Jurkat, Clone E6-1 (cell line): ENCODE measurements around the gene PLXDC2.

Experiments
- DNase-seq: peaks from one replicate; pipeline ENCODE4 v3.0.0-alpha.2; 2011; ENCODE audit warnings: low read depth, low spot score
- H3K4me3 ChIP-seq: 2 replicates; pipeline ENCODE4 v1.5.1; 2011; ENCODE audit warnings: mild to moderate bottlenecking, low read length, control low read depth, moderate library complexity

Gene PLXDC2

DNA sequence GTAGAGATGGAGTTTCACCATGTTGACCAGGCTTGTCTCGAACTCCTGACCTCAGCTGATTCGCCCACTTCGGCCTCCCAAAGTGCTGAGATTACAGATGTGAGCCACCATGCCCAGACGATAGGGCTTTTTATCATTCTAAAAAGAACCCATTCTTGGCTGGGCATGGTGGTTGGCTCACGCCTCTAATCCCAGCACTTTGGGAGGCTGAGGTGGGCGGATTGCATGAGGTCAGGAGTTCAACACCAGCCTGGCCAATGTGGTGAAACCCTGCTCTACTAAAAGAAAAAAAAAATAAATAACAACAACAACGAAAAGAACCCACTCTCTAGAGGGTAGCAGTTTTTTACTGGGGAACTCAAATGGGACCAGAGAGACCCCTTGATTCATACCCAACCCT, 112.7 kb downstream of the PLXDC2 start:
- no peak overlapping the region for H3K4me3 ChIP-seq

DNA sequence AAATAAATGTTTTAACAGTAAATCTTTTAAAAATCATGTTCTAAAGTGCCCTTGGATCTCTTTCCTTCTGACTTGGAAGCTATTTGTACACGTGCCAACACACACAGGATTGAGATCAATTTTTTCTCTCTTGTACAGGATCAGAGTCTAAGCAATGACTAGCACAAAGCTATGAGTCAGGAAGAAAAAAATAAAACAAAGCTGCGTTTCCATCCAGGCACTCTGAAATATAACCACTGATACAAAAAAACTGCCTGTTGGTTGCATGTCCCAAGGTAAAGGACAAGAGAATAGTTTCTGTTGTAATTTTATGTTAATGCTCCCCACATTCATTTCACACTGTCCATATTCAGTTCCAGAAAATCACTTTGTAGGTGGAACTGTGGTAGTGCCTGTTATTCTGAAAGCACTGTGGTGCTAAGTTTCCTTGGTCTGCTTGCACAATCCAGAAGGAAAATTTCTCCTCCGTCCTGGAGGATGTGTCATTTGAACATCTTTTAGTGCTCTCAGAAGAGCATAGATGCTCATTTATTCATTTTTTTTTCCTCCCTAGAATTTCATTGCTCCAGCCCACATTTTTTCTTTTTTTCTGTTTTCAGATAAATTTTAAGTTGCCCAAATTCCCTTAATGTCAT, 113.4 kb downstream of the PLXDC2 start:
- no peak overlapping the region for H3K4me3 ChIP-seq
- DNase-seq, result no peak

More for the DNA sequence above, 112.7 kb downstream of the PLXDC2 start:
- DNase-seq, result no peak

DNA sequence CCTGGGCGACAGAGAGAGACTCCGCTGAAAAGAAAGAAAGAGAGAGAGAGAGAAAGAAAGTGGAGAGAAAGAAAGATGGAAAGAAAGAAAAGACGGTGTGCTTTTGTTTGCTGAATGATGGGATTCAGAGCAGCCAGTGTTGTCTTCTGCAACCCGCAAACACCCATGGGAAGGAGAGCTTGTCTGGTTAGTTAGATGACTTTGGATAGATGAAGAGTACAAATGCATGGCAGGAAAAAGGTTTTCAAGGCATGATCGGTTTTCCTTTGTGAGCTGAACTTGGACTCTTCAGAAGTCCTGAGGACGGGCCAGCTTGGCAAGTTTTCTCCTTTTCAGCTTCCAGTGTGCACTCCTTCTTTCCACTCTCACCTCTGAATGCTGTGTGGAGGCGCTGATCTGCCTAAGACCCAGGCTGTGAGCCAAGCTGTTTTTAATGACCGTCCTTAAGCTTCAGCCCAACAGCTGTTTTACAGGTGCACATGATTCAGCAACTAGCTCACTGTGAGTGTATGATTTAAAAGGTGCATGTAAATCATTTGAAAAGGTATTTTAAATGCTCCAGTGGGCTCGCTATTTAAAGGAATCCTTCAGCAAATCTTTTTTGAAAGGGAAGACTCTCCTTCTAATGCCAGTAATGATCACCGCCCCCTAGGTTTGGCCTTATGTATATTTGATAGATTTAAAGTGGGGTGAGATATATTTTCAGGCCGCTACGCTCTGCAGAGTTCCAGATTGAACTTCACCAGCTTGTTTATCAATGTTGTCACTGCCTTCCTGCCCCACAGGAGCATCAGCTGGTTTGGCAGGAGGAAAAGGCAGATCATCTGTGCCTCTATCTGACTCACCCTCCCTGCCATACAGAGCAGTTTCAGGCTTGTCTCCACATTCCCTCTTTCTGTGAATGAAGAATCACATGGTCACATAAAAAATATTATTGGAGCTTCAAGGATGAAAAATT, 115.0 kb downstream of the PLXDC2 start:
- no peak for DNase-seq
- no peak overlapping the region for H3K4me3 ChIP-seq

DNA sequence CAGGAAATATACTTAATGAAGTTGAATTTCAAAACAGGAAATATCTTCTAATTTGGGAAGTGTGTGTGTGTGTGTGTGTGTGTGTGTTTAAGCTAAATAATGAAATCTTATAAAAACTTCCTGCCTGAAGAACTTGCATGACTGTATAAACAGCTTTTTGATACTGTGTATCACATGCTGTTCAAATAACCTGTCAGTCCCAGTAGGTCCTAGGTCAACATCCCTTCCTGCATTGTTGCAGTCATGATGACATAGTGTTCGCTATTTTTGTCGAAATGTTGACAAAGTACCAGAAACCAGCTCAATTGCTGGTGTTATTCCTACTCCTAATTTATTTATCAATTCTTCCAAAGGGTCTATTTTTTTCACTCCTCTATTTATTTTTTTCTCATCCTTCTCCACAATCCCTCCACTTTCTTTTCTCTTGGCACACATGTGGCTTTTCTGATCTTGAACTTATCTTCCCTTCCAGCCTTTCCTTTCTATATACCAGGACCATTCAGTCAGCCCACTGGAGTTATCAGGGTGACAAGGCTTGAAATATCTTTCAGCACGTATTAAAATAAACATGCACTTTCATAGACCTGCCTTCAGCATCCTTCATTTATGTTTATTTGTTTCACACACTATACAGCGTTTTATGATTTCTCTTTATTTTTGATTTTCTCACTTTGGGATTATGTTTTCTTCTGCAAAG, 115.8 kb downstream of the PLXDC2 start:
- H3K4me3 ChIP-seq, result no peak overlapping the region
- DNase-seq, result no peak

DNA sequence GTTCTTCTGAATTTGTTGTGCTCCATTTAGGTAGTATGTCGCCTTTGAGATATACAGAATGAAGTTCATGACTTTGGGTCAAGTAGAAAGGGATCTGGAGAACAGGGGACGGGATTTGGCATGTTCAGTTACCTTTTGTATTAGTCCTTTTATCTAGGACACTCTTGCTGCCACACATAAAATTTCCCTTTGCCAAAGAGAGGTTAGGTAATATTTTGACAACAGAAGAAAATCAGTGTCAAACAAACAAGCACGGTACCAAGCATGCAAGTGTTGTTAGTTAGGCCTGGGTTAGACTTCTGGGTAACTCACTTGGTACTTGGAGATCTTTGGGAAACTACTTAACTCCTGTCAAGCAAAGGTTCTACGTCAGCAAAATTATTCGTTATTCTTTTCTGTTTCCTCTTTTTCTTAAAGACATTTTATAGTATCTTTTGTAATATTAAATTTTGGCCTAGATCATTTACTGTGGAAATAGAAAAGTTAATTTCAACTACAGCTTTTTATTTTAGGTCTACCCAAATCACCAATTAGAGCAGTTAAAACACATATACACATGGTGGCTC, 116.7 kb downstream of the PLXDC2 start:
- no peak for DNase-seq
- no peak overlapping the region for H3K4me3 ChIP-seq

DNA sequence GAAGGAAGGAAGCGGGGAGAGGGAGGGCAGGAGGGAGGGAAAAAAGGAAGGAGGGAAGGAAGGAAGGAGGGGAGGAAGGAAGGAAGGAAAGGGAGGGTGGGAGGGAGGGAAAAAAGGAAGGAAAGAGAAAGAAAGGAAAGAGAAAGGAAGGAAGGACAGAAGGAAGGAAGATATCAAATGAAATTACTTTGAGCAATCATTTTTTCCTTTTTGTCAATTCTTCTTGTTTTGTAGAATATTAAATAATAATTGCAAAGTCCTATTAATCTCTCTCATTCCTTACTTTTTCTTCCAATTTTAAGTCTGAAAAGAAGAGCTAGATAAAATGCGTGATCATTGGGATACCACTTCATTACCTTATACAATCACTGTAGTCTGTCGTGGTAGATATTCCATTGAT, 117.5 kb downstream of the PLXDC2 start:
- no peak for DNase-seq
- H3K4me3 ChIP-seq, result no peak overlapping the region

DNA sequence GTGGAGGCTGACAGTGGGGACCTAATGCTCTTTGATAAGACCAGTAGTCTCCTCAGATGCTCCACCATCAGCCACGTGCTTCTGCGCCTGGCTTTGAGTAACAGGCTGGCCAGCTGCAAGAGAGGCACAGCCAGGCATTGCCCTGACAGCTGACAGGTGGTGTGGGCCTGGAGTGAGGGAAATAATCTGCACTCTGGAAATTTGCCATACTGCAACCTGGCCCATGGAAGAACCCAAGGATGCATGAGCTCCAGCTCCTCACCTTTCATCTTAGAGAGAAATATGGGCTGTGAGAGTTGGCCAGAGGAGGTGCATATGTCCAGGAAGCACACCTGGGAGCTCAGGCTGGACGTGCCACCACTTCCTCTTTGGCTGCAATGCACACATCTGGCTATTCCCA, 118.9 kb downstream of the PLXDC2 start:
- no peak for DNase-seq
- H3K4me3 ChIP-seq, result no peak overlapping the region

DNA sequence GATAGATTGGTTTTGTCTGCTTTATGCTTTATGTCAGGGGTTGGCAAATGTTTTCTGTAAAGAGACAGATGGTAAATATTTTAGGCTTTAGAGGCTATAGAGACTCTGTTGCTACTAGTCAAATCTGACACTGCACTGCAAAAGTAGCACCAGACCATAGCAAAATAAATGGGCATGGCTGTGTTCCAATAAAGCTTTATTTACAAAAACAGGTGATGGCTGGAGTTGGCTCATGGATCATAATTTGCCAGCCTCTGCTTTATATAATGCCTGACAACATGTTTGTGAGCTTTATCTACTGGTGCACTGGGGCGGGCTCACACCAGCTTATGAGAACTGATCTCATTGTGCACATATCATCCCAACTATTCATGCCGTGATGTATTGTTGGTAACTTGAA, 120.1 kb downstream of the PLXDC2 start:
- H3K4me3 ChIP-seq, result no peak overlapping the region
- DNase-seq, result no peak

DNA sequence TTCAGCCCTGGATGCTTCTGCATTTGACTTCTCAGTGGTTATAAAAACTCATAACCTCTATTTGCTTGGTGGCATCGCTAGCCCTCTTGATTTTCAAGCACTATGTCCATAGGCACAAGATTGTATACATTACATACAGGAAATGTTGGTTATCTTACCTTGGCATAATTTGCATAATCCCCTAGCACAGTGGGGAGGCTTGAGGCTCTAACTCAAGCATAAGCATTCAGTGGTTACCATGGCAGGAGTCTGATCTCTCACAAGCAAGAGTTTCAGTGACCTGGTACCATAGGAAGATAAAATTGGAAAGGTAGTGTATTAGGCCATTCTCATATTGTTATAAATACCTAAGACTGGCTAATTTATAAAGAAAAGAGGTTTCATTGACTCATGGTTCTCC, 121.8 kb downstream of the PLXDC2 start:
- no peak for DNase-seq
- H3K4me3 ChIP-seq, result no peak overlapping the region

DNA sequence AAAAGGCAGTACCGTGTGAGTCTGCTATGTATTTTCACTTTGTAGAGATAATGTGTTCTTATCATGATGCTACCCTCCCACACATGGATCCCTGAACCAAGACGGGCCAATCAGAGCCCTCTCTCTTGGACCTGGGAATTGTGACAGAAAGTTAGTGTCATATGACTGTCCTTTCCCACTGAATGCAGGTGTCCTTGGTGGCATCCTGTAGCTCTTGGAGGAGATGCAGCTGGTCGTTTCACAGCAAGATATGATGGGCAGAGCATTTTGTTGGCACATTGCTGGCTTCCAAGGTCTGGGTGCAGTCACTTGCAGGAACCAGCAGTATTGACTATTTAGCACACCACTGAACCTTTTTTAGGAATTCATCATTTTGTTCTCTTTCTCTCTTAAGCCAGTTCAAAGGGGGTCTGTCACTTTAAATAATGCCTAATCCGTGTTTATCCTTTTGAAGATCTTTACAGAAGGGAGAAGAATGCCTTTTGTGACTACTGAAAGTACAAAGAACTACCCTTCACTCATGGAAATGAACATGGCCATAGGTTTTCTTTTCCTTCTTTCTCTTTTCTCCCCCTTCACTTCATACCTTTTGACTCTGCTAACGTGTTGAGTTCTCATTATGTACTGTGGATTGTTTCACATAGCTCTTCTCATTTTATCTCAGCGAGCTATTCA, 125.1 kb downstream of the PLXDC2 start:
- DNase-seq, result no peak
- H3K4me3 ChIP-seq, result no peak overlapping the region

DNA sequence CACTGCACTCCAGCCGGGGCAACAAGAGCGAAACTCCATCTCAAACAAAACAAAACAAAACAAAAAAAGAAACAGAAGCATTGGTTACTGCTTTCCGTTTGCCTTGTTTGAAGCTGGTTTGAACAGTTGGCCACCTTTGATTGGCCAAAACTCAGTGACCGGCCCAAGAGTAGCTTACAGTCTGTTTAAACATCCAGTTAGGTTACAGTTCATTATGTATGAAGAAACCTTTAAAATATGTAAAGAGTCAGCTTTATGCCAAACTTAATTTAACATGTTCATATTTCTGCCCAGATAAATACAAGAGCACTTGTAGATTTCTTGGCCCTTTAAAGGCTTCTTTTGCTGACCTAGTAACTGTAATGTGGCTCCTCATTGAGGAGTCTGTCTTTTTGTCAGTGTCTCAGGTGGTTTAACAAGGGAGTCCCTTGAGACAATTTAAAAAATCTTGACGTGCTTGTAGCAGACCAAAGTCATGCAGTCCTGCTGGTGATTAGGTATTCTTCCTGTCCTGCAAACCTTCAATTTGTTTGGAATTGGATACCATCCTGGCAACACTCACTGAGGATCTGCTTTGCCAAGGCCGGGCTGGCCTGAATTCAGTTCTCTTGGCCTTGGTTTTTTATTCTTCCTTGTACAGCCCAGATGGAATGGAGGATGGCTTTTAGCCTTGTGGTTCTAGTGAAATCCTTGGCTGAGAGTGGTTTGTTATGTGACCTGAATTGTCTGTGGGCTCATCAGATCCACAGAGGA, 128.9 kb downstream of the PLXDC2 start:
- H3K4me3 ChIP-seq, result no peak overlapping the region
- no peak for DNase-seq

DNA sequence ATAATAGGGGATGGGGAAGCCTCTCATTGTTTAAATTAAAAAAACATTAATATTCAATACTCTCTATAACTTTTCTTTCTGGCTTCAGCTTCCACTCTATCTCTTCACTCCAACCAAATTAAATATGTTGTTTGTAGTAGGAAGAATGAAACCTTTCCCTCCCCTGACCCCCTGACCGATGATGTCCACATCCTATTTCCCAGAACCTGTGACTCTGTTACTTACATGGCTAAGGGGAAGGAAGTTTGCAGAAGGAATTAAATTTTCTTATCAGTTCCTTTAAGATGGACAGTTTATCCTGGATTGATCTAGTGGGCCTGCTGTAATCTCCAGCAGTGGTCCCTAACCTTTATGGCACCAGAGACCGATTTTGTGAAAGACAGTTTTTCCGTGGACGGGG, 130.0 kb downstream of the PLXDC2 start:
- no peak for DNase-seq
- no peak overlapping the region for H3K4me3 ChIP-seq

DNA sequence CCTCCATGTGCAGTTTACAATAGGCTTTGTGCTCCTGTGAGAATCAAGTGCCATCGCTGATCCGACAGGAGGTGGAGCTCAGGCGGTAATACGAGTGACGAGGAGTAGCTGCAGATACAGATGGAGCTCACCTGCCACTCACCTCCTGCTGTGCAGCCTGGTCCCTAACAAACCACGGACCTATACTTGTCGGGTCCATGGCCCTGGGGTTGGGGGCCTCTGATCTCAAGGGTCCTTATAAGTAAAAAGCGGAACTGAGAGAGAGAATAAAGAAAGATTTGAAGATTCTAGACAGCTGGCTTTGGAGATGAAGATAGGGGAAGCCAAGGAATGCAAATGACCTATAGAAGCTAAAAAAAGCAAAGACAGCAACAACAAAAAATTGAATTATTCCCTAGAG, 130.6 kb downstream of the PLXDC2 start:
- H3K4me3 ChIP-seq, result no peak overlapping the region
- no peak for DNase-seq

DNA sequence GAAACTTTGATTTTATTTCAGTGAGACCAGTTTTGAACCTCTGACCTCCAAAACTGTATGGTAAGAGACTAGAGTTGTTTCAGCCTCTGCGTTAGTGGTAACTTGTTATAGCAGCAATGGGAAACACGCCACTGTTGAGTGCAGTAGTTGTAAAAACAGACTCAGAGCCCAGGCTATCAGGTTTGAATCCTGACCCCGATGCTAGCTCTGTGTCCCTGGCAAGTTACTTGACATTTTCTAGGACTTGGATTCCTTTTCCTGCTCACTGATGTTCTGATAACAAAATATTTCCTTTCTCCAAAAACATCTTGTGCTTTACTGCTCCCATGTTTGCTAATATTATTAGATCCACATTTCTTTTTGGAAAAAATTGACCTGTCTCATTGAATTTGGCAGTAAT, 131.0 kb downstream of the PLXDC2 start:
- DNase-seq, result no peak
- no peak overlapping the region for H3K4me3 ChIP-seq

DNA sequence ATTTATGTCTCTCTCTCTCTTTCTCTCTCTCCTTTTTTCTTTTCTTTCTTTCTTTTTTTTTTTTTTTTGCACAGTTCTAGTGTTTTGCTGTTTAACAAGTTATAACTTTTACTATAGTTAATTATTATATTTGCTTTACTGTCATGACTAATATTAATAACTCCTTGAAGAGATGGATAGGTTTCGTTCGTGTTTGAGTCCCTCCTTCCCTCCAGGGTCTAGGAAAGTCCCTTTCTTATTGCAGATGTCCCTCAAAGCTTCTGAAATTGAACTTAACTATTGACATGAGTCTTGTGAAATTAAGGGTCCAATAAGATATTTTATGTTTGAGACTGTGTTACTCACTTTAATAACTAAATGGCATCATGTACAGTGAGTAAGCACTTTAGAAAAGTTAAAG, 131.4 kb downstream of the PLXDC2 start:
- no peak for DNase-seq
- H3K4me3 ChIP-seq, result no peak overlapping the region

DNA sequence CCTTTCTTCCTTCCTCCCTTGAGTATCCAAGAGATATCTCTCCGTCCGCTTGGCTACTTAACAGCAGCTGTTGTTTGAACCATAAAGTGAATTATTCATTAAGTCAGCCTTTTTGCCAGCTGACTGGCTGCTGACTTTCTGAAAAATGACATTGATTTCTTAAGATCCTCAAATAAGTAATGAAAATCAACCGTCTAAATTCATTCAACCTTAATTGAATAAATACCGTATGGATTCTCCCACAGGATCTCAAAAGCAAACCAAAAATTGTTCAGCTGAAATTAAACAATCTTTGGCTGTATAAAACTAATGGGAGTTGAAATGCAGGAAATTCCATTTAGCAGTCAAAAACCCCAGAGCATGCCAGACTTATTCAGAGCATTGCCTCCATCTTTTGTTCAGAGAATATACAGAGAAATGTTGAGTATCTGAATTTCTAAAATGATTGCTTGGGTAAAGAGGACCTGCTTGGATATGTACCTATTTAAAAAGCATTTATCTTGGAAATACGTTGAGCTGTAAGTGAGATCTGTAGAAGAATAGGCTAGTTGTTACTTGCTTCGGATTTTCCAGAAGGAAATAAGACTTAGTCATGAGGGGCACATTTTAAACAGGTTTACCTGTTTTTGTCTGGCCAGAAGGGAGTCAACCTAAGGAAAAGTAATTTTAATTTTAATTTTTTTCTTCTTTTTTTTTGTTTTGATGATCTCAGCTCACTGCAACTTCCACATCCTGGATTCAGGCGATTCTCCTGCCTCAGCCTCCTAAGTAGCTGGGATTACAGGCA, 136.2 kb downstream of the PLXDC2 start:
- DNase-seq, result no peak

DNA sequence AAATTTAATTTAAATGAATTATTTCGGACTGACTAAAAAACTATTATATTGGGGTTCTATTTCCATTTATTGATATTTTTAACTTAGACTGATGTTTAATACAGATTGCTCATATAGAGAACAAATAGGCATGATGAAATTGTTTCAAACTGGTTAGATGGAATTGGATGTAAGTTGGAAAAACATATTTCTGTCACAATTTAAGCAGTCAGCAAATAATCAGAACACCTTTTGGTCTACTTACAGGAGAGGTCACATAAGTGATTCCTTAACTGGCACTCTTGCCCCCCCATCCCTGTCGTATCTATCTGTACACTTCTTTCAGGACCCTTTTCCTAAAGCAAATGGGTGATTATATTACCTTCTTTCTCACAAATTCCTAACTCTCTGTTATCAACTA, 138.4 kb downstream of the PLXDC2 start:
- no peak for DNase-seq
- H3K4me3 ChIP-seq, result no peak overlapping the region

More for the DNA sequence above, 136.2 kb downstream of the PLXDC2 start:
- H3K4me3 ChIP-seq, result no peak overlapping the region

DNA sequence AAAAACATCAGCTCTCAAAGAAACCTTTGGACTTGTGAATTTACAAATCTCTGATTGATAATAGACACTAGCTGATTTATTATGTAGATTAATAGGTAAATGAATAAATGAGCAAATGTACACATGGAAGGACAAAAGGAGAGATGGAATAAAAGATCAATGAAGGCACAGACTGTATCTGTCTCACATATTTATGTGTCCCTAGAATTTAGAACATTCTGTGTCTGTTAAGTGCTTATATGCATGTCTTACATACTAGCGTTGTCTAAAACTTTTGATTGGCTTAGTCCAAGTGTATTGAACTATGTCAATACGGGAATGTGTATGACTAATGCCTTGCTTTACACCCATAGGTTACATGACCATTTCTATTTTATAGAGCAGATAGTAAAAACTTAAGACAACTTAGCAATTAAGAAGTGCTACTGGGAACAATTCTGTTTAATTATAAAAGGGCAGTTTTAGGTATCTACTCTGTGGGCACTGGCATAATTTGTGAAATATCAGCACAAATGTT, 140.3 kb downstream of the PLXDC2 start:
- H3K4me3 ChIP-seq, result no peak overlapping the region
- no peak for DNase-seq
